ENCODE results near the gene PPP1R3F. TPM values are rescaled to one million over a fixed set of nuclear protein-coding genes. Genes with fewer than 3 reads are reported as not detected.
A peak's percentile ranks its signal among the peaks of the same experiment; 100 is the strongest.

The PPP1R3F gene
- total RNA-seq, 1 experiment from 2014 or later, result 7.3 TPM

- no peak overlapping the region for H2BK120ac ChIP-seq (ENCODE audit: low read depth, low read length, poor library complexity, severe bottlenecking)
- no peak overlapping the region for H3K4me2 ChIP-seq (ENCODE audit: insufficient read depth, insufficient read length, low read length)
- Mint-ChIP-seq H3K27ac (peak overlapping the region in 1 of 3 experiments; percentile 0; a peak in 1 of 7 replicates), H3K36me3 (ENCODE audit: insufficient read depth in 1 of 3, low read depth in 3 of 3) (peaks cover 3 to 21% (median 10%) of the 10 kb centered on the region in 3 experiments), H3K4me3 (no peak overlapping the region; a peak in 1 of 5 replicates), H3K4me1 (peaks cover 16% of the 10 kb centered on the region in 2 experiments; a peak in 3 of 4 replicates), H3K27me3 (ENCODE audit: low read depth) (no peaks in the 10 kb centered on the region), H3K9me3 (peaks cover 69 to 81% of the 10 kb centered on the region in 2 experiments)
- no peak overlapping the region for H3K18ac ChIP-seq (ENCODE audit: insufficient read length, low read depth, low read length)
- H3K79me2 ChIP-seq (ENCODE audit: insufficient read depth, low read length), result peaks cover 3% of the 10 kb centered on the region; the same call in 1 of the 2 replicates
- H3K4ac ChIP-seq (ENCODE audit: low read depth, low read length), result no peak overlapping the region
- H3K27me3 ChIP-seq (ENCODE audit: insufficient read depth, low read length), result no peaks in the 10 kb centered on the region
- H3K23me2 ChIP-seq (ENCODE audit: insufficient read length, low read depth, low read length, poor library complexity, severe bottlenecking), result no peaks in the 10 kb centered on the region
- peaks cover 65% of the 10 kb centered on the region for H3K9me3 ChIP-seq (ENCODE audit: control insufficient read depth, low read depth, low read length)
- no peak overlapping the region for H2BK15ac ChIP-seq (ENCODE audit: low read depth, low read length)
- DNase-seq, result no peak
- WGBS (ENCODE audit: extremely low coverage, insufficient read length, low lambda C conversion rate), result no CpG with 5 or more reads among the region's 3 CpGs
- no peak overlapping the region for H3K27ac ChIP-seq (ENCODE audit: insufficient read length, low read depth, low read length)
- TF ChIP-seq CTCF (conservative IDR thresholded peaks at IDR 0.05), result no peak
- H3K23ac ChIP-seq (ENCODE audit: insufficient read length, low read depth, low read length), result no peak overlapping the region
- H3K9ac ChIP-seq (ENCODE audit: extremely low read depth, insufficient read length, low read length), result no peak overlapping the region
- H4K5ac ChIP-seq (ENCODE audit: insufficient read length, low read depth, low read length), result no peak overlapping the region
- H4K91ac ChIP-seq (ENCODE audit: insufficient read length, low read depth, low read length), result no peak overlapping the region
- H2AK5ac ChIP-seq (ENCODE audit: insufficient read length, low read length), result no peak overlapping the region
- no peak overlapping the region for H3T11ph ChIP-seq (ENCODE audit: low read length)
- H4K20me1 ChIP-seq (ENCODE audit: control insufficient read depth, insufficient read depth, insufficient read length), result no peaks in the 10 kb centered on the region
- H2AFZ ChIP-seq (ENCODE audit: low read length), result no peak overlapping the region
- no peak overlapping the region for H3K56ac ChIP-seq (ENCODE audit: insufficient read length, low read depth, low read length)
- H2BK5ac ChIP-seq (ENCODE audit: insufficient read length, low read length), result no peak overlapping the region
- H2BK20ac ChIP-seq (ENCODE audit: low read depth, low read length, poor library complexity, severe bottlenecking), result no peak overlapping the region
- no peak overlapping the region for H3K14ac ChIP-seq (ENCODE audit: insufficient read depth, low read length)
- no peaks in the 10 kb centered on the region for H3K4me1 ChIP-seq (ENCODE audit: insufficient read depth, low read length)
- no peak overlapping the region for H4K8ac ChIP-seq (replicated peaks; ENCODE audit: insufficient read length, low read depth, low read length)
- no peaks in the 10 kb centered on the region for H3K79me1 ChIP-seq (ENCODE audit: insufficient read depth, low read depth, low read length, poor library complexity, severe bottlenecking)
- H2BK12ac ChIP-seq (ENCODE audit: insufficient read length, low read depth, low read length), result no peak overlapping the region
Observed at GRCh38 chrX:49278081-49278480, 8.5 kb downstream of the PPP1R3F start.

All from H9 (cell line).